Measurements from ENCODE around the gene TNRC18.
"Not testable (repeated sequence)": the region's sequence is repeated elsewhere in the genome, so short reads cannot be mapped to it uniquely, and the experiment has no call there.

Gene TNRC18

DNA sequence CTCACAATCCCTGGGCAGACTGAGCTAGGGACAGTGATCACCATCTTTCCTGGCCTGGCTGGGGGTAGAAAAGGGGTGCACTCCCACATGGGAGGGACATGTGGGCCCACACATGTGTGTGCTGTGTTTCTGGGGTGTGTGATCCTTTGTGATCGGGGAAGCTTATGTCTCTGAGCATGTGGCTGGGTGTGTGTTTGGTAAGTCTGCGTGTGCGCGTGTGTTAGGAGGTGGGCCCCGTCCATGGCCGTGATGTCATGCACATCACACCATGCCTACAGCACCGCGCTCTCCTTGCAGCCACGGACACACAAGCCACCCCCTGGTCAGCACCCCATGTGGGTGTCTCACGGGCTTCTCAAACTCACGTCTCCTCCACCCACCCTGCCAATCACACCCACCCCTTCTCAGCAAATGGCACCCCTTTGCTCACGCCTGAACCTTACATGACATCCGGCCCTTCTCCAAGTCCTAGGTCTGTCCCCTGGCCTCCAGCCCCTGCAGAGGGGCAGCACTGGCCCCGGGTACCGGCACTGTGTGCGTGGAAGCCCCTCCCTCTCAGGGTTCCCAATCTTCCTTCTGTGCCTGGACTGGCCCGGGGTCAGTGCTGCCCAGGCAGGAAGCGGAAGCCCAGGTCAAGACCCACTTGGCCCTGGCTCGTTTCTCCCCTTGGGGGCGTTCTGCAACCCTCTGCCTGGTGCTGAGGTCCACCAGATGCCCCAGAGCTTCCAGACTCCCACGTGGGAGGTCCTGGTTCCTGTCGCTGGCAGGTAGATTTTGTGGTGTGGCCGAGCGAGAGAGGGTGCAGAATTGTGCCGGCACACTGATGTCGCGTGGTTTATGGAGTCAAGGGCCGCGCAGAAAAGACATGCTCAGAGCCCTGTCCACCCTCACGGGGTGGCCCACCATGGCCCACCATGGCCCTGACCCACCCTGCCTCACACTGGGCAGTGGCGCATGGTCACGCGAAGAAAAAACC lies 128.3 kb downstream of the TNRC18 start:
- H3K9me3 ChIP-seq (ENCODE audit: low read length) = no peaks in the 10 kb centered on the region
- no peak overlapping the region for H3K4me2 ChIP-seq (ENCODE audit: low read length)
- H2AFZ ChIP-seq (ENCODE audit: low read length) = no peak overlapping the region
- no peaks in the 10 kb centered on the region for H3K9me2 ChIP-seq (ENCODE audit: low read depth, low read length)
- H3K4me3 ChIP-seq (ENCODE audit: low read depth, low read length, poor library complexity, severe bottlenecking) = no peak overlapping the region
- H3K9ac ChIP-seq (ENCODE audit: low read length) = no peak overlapping the region
- H3K4me1 ChIP-seq (ENCODE audit: insufficient read depth, low read length, severe bottlenecking) = peaks cover 10% of the 10 kb centered on the region
- peaks cover 8% of the 10 kb centered on the region; the same call in 1 of the 2 replicates for H3K27me3 ChIP-seq (ENCODE audit: insufficient read depth, low read length)
- H3F3A ChIP-seq (ENCODE audit: insufficient read depth, low read length) = no peaks in the 10 kb centered on the region
- no peaks in the 10 kb centered on the region for H4K20me1 ChIP-seq (ENCODE audit: insufficient read depth, low read length)
- H3K27ac ChIP-seq (ENCODE audit: low read depth, low read length, poor library complexity, severe bottlenecking) = no peak overlapping the region
- TF ChIP-seq, protein P1, sequence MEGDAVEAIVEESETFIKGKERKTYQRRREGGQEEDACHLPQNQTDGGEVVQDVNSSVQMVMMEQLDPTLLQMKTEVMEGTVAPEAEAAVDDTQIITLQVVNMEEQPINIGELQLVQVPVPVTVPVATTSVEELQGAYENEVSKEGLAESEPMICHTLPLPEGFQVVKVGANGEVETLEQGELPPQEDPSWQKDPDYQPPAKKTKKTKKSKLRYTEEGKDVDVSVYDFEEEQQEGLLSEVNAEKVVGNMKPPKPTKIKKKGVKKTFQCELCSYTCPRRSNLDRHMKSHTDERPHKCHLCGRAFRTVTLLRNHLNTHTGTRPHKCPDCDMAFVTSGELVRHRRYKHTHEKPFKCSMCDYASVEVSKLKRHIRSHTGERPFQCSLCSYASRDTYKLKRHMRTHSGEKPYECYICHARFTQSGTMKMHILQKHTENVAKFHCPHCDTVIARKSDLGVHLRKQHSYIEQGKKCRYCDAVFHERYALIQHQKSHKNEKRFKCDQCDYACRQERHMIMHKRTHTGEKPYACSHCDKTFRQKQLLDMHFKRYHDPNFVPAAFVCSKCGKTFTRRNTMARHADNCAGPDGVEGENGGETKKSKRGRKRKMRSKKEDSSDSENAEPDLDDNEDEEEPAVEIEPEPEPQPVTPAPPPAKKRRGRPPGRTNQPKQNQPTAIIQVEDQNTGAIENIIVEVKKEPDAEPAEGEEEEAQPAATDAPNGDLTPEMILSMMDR (IDR thresholded peaks at IDR 0.05; ENCODE audit: low read length) = no peak
- TF ChIP-seq EZH2 (IDR thresholded peaks at IDR 0.05; ENCODE audit: borderline replicate concordance, low read length) = no peak
- H3K79me2 ChIP-seq (ENCODE audit: insufficient read depth, low read length) = no peaks in the 10 kb centered on the region
- no peaks in the 10 kb centered on the region; the same call in 1 of the 2 replicates for H3K36me3 ChIP-seq (ENCODE audit: insufficient read depth, low read length)

DNA sequence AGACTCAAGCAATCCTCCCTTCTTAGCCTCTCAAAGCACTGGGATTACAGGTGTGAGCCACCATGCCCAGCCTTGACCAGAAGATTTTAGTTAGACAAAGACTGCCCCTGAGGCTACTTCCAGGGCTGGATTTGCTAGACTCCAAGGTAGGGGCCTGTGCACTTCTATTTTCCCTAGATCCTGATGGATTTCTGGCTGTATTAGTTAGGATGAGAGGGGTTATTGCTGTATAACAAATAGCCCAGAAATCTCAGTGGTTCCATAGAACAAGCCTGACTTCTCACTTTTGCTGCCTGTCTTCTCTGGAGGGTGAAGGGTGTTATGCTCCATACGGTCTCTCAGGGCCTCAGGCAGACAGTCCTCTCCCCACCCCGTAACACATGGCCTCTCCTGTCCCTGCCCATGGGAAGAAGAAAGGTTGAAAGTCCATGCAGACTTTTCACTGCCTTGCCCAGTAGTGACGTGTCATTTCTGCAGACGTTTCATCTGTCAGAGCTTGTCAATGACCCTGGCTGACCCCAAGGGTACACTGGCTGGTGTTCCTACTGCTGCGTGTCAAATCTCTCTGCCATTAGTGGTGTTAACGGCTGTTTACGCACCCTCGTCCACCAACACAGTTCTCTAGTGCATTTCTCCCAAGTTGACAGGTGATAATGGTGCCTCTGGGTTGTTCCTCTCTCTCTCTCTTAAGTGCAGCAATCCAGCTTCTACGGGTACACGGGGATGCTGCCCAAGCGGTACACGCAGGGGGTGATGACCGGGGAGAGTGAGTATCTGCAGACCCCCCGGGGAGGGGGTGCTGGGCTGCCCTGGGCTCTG lies 129.3 kb downstream of the TNRC18 start:
- H3K4me1 ChIP-seq (ENCODE audit: insufficient read depth, low read length, severe bottlenecking) = peaks cover 10% of the 10 kb centered on the region
- H3K9me2 ChIP-seq (ENCODE audit: low read depth, low read length) = no peaks in the 10 kb centered on the region
- no peak overlapping the region for H3K27ac ChIP-seq (ENCODE audit: low read depth, low read length, poor library complexity, severe bottlenecking)
- H3K27me3 ChIP-seq (ENCODE audit: insufficient read depth, low read length) = peaks cover 8% of the 10 kb centered on the region; the same call in 1 of the 2 replicates
- no peaks in the 10 kb centered on the region for H3K79me2 ChIP-seq (ENCODE audit: insufficient read depth, low read length)
- H3K9ac ChIP-seq (ENCODE audit: low read length) = no peak overlapping the region
- H3K9me3 ChIP-seq (ENCODE audit: low read length) = no peaks in the 10 kb centered on the region
- no peak overlapping the region for H2AFZ ChIP-seq (ENCODE audit: low read length)
- no peaks in the 10 kb centered on the region for H4K20me1 ChIP-seq (ENCODE audit: insufficient read depth, low read length)
- H3K36me3 ChIP-seq (ENCODE audit: insufficient read depth, low read length) = no peaks in the 10 kb centered on the region; the same call in 1 of the 2 replicates
- H3F3A ChIP-seq (ENCODE audit: insufficient read depth, low read length) = no peaks in the 10 kb centered on the region
- no peak overlapping the region for H3K4me2 ChIP-seq (ENCODE audit: low read length)
- TF ChIP-seq EZH2 (IDR thresholded peaks at IDR 0.05; ENCODE audit: borderline replicate concordance, low read length) = no peak
- TF ChIP-seq, protein P1 (IDR thresholded peaks at IDR 0.05; ENCODE audit: low read length) = no peak
- H3K4me3 ChIP-seq (ENCODE audit: low read depth, low read length, poor library complexity, severe bottlenecking) = no peak overlapping the region

DNA sequence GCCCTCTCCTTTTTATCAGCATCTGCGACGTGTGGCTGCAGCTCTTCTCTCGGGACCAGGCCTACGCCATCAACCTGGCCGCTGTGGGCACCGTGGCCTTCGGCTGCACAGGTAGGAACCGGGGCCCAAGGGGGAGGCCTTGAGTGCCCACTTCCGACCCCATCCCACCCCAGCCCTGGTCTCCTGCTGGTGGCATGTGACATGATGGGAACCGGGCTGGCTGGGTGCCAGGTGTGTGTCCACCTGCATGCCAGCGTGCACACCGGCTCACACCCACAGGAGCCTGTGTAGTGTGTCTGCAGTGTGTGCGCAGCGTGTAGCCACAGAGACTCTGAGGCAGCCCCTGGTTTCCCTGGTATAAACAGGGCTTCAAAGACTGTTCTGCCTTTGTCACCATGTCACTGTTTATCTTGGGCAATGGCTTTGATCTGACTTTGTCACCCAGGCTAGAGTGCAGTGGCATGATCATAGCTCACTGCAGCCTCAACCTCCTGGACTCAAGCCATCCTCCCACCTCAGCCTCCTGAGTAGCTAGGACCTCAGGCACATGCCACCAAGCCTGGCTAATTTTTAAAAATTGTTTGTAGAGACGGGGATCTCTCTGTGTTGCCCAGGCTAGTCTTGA lies 131.8 kb downstream of the TNRC18 start:
- not testable (repeated sequence) for H3K9me3 ChIP-seq (ENCODE audit: low read length); H3K27ac ChIP-seq (ENCODE audit: low read depth, low read length, poor library complexity, severe bottlenecking); H3K9ac ChIP-seq (ENCODE audit: low read length); H4K20me1 ChIP-seq (ENCODE audit: insufficient read depth, low read length); H3K4me3 ChIP-seq (ENCODE audit: low read depth, low read length, poor library complexity, severe bottlenecking); H3K4me1 ChIP-seq (ENCODE audit: insufficient read depth, low read length, severe bottlenecking); H3K36me3 ChIP-seq (ENCODE audit: insufficient read depth, low read length); H3K9me2 ChIP-seq (ENCODE audit: low read depth, low read length); H3K79me2 ChIP-seq (ENCODE audit: insufficient read depth, low read length); H3K27me3 ChIP-seq (ENCODE audit: insufficient read depth, low read length); H3K4me2 ChIP-seq (ENCODE audit: low read length); H2AFZ ChIP-seq (ENCODE audit: low read length); H3F3A ChIP-seq (ENCODE audit: insufficient read depth, low read length)
